NB4 (cell line): Measurements from ENCODE around the gene DDI1.

Experiments used
- CTCF ChIP-seq: IDR thresholded peaks from one replicate; pipeline ENCODE4 v1.5.1; 2012; ENCODE audit warnings: low read depth, low read length
- MAX ChIP-seq: IDR thresholded peaks from 2 replicates; pipeline ENCODE4 v1.6.1; 2011; ENCODE audit warnings: low read depth, low read length
- POLR2A ChIP-seq: IDR thresholded peaks from 2 replicates; pipeline ENCODE4 v1.6.1; 2011; ENCODE audit warnings: mild to moderate bottlenecking; ENCODE audit not compliant: insufficient read length; ENCODE audit errors: extremely low read depth

- no peak for TF ChIP-seq CTCF
- TF ChIP-seq MAX = no peak
- TF ChIP-seq POLR2A = no peak
These were observed 26.7 kb upstream of the DDI1 start for GRCh38 chr11:104009744-104010143.
